GM12892 (cell line): Measurements from ENCODE around the gene TNS1.

Experiments
- POLR2A ChIP-seq: IDR thresholded peaks from 2 replicates; pipeline ENCODE4 v1.6.1; 2011; ENCODE audit warnings: low read depth, low read length, control low read depth
- POLR2AphosphoS5 ChIP-seq: IDR thresholded peaks from 2 replicates; pipeline ENCODE4 v1.6.1; 2011; ENCODE audit warnings: low read depth, low read length, control low read depth
- TAF1 ChIP-seq: IDR thresholded peaks from 2 replicates; pipeline ENCODE4 v1.6.1; 2011; ENCODE audit warnings: low read depth, mild to moderate bottlenecking, control low read depth, low read length, borderline replicate concordance

DNA sequence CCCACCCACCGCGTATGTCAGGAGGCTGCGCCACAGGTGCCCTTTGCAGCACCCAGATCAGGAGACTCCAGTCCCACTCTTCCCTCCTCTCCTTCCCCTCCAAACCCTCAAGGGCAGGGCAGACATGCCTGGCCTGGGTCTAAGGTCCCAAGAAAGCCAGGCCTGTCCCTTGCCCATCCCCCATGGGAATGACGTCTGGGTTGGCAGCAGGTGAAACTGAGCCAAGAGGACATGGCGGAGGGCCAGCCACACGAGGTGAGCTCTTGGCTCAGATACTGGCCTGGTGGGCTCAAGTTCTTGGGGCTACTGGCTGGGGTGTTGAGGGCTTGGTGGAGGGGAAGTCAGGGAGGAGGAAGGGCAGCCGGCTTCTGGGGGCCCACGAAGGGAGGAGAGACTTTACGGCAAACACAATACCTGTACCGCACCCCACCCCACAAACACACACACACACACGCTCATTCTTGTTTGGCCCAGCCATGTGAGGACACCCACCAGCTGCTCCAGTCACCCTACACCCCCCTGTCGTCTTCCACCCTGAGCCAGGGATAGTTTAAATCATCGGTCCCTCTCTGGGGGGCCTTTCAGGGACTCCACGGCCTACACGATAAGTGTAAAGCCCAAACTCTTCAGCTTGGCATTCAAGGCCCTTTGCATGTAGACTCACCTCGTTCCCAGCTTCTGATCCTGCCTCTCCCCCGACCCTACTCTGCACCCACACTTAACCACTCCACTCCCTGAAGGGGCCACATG is 24.1 kb upstream of the TNS1 start:
- no peak for TF ChIP-seq POLR2AphosphoS5
- TF ChIP-seq POLR2A, result no peak
- no peak for TF ChIP-seq TAF1
